ENCODE data around the gene ATP8B4. TPM values are rescaled to one million over a fixed set of nuclear protein-coding genes. Genes with fewer than 3 reads are reported as not detected.

The ATP8B4 gene
- total RNA-seq, 1 experiment from 2014 or later = 0.36 TPM

DNA sequence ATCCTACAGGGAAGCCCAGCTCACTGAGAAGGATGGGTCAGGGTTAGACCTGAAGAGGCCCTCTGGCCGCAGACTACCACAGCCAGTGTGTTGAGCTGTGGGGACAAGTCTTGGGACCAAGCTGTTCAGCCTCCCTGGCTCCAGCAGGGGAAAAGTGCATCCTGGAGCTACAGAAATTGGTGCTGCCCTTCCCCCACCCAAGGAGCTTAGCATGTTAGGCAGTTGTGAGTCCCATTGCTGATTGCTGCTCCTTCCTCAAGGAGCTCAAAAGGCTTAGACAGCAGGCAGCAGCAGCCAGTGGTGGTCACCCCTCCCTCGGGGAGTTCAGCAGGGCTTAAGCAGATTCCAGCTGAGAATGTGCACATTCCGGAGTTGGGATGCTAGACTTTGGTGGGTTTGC lies 165.6 kb downstream of the ATP8B4 start:
- DNase-seq (ENCODE audit: low read depth) = no peak

DNA sequence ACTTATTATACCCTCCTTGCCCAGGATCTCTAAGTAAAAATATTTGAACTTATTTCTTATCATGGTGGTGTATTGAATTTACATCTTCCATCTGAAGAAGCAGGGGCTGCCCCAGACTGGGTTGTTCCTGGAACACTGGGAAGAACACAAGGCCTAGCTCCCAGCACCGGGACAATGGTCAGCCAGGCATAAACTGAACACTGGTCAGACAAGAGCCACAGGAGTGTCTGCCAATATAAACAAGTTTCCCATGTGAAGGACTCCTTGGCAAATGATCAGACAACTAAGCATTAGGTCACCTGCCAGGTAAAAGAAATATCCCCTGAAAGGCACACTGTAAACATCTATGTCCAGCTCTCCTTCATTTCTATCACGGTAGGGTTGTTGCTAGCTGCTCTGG lies 172.4 kb downstream of the ATP8B4 start:
- DNase-seq (ENCODE audit: low read depth) = no peak

DNA sequence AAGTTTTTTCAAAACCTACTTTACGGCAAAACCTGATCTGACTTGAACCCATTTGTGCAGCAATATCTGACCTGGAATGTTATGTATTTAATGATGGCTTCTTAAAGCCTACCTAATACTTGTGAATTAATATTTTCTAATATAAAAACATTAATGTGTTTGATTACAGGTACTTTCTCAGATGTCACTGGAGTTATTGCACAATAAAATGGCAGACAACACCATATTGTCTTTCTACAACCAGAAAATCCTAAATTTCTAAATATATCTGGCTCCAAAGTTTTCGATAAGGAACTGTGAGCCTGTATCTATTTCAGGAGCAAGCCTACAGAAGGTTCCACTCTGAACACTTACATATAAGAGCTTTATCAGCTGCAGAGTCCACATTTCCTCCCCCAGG lies 184.5 kb downstream of the ATP8B4 start:
- DNase-seq (ENCODE audit: low read depth) = no peak

DNA sequence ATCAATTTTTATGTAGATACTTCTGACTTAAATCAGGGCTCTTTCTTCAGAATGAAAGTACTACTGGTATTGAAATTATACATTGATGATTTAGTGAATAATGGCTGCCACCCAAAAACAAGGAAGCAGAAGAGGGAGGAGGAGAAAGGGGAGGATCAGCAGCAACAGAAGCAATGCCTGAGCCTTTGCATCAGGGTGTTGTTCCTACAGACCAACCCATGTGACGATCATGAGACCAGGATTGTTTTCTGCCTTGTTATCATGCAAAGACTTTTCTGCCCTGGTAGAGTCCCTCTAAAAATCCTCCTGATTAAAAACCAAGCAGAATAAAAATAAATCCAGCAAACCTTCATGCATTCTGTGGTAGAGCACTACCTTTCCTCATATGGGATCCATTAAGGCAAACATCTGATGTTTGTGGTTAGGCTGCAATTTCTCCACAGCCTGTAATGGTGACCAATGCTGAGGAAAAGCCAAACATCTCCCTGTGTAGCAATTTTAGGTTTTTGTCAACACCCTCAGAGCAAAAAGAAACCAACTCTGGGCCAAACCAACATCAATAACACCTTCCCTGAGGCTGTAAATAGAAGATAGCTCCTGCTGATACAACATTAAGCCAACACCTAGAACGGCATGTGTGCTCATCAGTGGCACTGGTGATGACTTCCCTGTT lies 191.7 kb downstream of the ATP8B4 start:
- peak; percentile 84 for DNase-seq (ENCODE audit: low read depth)

DNA sequence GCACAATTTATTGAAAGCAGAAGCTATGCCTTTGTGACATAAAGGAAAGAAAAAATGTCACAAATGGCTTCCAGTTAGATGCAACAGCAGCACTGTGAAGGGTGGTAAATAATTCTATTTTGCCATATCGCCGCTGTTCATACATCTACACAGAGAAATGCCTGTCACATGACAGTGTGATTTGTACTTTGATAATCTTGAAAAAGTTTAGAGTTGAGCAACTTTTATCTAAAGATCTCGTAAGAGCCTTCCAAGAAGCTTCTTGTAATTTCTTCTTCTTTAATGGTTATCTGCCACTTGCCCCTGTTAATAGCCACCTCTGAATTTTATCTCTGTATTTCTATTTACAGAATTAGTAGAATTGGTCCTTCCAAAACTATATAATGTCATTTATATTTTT lies 192.3 kb downstream of the ATP8B4 start:
- DNase-seq (ENCODE audit: low read depth) = no peak

DNA sequence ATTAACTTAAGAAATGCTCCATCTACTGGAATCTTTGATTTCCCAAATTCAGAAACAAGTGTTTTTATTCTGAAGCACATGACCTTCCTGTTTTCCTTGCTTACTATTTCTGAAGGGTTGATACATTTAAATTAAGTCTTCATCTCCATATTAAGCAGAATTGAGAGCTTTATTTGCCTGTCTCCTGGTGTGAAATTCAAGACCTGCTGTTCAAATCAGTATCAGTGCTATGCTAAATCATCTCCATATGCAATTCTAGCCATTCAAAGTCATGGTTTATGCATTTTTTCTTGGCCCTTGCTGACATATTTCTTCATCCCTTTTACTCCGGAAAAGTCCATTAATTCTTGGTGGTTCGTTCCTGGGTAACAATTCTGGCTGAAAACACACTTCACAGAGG lies 195.4 kb downstream of the ATP8B4 start:
- no peak for DNase-seq (ENCODE audit: low read depth)

DNA sequence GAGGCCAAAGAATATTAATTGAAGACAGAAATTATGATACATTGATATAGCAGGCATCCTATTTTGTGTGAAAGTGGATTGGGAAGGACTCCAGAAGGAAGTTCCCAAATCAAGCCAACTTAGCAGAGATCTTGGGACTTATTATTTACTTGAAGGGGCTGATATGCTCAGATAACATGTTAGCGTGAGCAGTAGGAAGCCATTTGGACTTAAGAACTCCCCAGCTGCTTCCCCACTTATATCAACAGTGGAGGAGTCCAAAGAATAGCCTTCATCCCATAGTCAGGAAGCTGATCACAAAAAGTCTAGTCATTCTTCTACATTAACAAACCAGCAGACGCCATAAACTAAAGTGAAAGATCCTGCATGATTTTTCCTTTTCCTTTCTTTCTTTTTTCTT lies 200.0 kb downstream of the ATP8B4 start:
- no peak for DNase-seq (ENCODE audit: low read depth)

DNA sequence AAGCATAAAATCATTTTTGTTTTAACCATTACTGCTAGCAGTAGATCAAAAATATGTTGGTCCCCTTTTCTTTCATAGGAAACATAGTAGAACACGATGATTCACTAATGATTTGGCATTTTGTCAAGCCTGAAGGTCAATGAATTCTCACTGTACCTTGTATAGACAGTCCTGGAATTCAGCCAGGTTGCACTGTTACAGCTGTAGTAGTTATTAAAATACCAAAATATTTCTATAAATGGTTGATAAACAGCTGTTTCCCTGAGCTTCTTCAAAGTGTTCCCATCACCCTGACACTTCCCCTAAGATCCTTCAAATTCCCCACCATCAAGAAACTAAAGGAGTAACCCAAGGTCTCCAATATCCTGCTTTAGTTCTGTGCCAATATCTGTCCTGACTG lies 200.9 kb downstream of the ATP8B4 start:
- DNase-seq (ENCODE audit: low read depth) = peak; percentile 23

DNA sequence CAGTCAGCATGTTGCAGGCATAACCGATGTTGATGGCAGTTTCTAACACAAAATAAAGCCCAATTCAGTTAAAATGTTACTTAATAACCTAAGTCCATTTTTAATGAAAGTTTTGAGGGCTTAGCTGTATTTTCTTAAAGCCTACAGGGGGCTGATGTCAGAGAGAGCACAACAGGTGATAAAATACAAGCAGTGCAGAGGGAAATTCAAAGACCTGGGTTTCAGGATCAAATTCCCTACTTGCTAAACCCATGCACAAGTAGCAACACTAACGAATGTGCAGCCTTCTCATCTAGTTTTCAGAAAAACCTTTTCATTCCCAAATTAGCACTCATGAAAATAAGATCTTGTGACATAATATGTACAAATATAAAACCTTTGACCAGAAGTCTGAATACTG lies 202.0 kb downstream of the ATP8B4 start:
- no peak for DNase-seq (ENCODE audit: low read depth)

DNA sequence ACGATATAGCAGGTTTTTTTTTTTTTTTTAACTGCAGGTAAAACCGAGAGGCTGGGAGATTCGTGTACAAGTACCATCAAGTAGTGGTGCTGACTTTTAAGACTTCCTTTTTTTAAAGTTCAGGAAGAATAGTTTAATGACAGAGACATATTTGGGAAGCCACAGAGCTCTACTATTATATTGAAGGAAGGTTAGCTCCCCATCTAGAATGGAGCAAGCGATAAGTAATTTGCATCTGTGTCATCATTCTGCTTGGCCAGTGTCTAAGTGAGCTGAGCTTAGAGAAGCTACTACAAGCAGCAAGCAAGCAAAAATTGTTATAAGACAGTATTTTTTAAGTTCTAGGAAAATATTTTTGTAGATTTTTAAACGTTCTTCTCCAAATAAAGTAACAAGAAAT lies 203.2 kb downstream of the ATP8B4 start:
- DNase-seq (ENCODE audit: low read depth) = no peak

DNA sequence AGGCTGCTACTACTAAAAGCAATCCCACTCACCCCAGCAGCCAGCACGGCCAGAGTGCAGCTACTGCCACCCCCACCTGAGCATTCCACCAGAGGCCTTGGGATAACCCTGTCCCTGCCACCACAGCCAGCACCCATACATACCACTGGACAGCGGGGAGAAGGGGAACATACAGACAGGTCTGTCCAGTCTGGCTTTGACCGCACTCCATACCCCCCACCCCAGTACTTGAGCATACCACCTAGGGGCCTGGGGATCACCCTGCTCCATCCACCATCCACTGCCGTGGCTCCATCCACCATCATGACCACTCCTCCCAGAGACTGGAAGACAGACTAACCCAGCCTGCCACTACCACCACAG lies 210.1 kb downstream of the ATP8B4 start:
- DNase-seq (ENCODE audit: low read depth) = no peak

DNA sequence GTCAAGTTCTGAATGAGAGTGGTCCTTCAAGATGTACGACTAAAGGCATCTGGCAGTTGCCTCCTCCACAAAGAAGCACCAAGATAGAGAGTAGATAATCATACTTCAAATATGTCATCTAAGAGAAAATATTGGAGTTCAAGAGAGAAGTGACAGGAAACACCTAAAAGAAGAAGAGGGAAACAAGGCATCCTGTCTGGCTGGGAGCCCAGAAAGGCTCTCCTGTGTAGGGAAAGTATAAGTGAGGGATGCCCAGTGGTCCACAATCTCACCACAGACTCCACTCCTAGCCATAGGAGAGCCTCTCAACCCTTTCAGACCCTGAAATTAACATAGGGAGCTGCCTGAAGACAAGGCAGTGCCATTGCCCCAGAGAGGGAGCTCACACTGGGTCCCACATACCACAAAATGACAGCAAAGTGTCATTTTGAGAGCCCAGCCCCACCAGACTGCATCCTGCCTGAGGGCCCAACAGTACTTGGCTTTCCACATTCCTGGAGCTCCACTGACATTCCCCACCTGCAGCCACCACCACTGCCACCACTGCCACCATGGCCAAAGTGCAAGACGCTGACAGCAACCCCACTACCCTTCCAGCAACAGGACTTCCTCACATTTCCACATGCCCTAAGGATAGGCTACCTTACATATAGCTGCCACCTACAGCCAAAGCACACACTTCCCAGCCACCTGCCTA lies 210.6 kb downstream of the ATP8B4 start:
- DNase-seq (ENCODE audit: low read depth) = no peak

DNA sequence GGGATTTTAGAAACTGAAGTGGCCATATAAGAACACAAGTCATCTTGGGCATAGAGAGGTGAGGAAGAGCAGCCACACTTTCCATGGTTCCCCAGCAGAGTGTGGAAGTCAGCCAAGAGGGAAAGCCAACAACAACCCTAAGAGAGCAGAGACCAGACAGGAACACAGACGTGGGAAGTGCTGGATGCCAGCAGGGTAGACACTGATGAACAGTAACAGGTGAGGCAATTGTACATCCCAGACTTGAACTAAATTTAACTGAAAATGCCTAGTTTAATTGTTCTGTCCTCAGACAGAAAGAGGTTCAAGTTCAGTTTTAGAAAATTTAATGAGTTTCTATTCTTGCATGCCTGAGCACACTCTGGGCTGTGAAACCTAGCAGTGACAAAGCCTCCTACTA lies 212.1 kb downstream of the ATP8B4 start:
- DNase-seq (ENCODE audit: low read depth) = peak; percentile 21

DNA sequence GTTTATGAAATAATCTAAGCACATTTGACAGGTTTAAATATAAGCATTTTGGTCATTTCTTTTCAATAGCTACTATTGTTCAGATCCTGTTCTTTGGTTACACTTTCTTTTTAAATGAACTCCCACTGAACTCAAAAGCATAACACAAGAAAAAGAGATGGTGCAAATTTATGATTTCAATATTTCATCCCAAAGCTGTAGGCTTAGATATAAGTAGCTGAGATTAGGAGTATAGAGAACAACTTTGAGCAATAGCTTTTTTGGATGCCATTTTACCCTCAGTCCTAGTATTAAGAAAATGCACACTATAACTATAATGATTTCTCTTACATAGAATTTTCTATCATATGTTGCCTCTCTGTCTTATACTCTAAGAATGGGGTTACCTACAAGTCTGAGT lies 213.8 kb downstream of the ATP8B4 start:
- DNase-seq (ENCODE audit: low read depth) = no peak

DNA sequence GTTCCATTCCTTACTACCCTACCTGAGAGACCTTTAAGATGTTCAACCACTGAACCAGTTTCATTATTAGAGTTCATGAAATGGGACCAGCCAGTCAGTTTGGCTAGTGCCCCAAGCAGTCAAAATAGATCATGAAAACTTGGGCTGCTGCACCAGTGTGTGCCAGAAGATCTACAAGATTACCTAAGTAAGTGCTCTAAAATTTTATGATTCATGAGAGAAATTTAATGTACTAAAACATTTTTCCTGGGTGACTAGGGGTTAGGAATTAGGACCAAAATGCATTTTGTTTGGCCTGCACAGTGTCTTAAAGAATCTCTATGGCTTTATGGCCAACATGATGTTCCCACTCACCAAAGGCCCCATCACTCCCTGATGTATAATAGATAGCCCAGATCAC lies 214.7 kb downstream of the ATP8B4 start:
- DNase-seq (ENCODE audit: low read depth) = no peak

DNA sequence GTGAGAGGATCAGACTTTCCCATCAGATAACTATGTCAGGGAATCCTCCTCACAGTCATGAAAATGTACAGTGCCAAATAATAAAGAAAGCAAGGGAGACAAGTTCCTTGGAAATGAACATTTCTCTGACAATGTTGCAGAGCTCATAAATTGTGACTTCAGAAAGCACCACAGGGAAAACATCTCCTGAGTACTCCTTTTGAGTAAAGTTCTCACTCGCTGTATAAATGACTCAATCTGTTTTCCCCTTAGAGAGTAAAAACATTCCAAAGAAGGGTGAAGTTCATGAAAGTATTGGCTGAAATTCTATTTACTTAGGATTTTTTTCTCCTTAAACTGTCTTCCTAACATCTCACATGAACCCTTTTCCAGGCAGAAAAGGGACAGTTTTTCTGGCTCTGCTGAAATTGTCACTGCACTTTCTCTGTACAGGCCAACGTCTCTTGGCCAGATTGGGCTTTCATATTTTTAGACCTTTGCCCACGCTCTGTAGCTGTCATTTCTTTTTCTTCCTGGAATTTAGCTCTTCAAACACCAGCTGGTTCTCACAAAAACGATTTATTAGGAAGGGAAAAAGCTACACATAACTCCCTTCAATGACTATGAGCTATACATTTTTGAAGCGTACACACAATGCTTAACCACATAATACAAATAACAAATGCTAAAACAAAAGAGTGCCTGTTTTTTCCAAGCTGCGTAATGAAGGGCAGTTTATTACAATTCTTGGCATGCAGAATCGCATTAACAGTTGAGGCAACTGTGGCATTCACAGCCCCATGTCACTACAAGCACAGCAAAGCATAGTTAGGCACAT lies 216.1 kb downstream of the ATP8B4 start:
- DNase-seq (ENCODE audit: low read depth) = peak; percentile 53

DNA sequence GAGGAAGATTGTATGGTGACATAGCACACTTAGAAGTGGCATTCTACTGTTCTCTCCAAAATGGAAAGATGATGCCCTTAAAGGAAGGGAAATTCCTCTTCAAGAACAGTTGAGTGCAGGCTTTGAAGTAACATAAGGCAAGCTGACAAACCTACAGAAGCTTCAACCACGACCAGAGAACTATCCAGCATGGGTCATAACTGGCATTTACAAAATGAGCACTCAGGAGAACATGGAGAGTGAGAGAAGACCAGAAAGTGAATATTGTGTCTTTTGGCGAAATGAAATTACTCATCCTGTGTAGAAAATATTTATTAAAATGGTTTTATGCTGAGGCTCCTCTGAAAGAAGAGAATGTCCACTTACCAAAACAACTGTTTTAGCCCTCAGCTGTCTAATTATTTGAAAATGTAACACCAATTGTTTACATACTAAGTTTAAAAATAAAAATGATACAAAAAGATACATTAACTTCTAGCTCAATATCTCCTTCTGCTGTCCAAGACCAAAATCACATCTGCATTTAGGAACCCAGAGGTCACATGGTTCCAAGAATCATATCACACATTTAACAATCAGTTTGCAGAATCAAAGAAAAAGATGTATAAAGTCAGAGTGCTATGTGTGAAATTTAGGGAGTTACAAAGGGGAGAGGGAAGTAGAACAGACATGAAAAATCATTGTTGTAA lies 216.9 kb downstream of the ATP8B4 start:
- DNase-seq (ENCODE audit: low read depth) = peak; percentile 44

DNA sequence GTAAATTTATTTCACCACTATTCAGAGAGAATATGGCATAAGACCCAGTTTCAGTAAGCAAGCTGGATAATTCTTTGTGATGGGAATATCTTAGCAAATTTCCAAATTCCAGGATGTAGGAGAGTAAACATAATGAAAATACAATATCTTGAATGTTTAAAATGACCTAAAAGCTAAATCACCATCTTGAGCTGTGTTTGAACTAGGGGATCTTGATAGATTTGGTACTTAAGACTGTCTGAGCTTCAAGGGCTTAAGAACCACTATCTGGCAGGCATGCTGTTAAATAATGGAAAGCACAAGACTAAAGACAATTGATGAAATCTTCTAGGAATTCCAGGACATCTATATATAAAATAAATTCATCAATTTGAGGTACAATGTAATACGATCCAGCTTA lies 217.7 kb downstream of the ATP8B4 start:
- DNase-seq (ENCODE audit: low read depth) = no peak

DNA sequence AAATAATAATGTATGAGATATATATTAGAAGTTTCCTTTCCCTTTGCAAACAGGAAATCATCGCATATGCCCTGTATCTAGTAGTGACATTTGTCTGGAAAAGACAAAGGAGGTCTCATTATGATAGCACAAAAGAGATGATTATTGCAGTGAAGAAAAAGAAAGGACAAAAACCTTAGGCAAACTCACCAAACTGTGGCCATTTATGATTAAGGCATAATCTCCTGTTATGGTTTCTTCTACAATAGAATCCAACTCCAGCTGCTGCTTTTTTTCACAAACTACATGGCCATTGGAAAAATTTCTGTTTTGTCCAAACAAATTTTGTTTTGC lies 218.2 kb downstream of the ATP8B4 start:
- DNase-seq (ENCODE audit: low read depth) = no peak

DNA sequence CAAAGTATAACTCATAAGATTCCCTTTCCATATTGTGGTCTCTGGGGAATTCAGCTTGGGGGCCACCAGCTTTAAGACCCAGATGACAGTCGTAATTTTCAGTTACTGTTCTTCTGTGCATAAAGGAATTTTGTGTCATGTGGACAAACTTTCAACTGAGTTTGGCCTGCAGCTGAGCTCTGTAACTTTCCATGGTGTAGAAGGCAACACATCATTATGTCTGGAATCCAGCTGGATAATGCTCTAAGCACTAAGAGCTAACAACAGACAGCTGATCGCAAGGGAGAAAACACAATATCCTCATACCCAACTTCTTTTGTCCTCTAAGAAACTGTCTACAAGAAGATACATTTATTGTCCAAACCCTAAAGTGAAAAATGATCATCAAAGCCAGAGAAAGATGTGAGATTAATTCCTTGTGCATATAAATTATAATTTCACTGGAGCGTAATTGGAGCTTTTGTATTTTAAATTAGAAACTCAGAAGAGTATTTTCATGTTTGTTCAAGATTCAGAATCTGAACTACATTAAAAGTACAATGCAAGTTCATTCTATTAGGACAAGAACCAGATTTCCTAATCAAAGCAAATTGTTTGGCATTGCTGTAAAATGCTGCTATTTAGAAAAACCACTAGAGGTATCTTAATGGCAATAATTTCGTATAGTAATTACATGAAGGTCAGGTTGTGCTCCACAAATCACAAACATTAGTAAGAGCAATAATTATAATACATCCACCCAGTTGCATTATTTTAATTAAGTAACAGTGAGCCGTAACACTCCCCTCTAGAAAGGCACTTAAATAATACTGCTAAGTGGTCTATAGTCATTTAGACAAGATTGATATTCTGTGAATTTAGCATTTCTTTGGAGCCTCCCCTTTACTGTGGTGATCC lies 218.8 kb downstream of the ATP8B4 start:
- peak; percentile 57 for DNase-seq (ENCODE audit: low read depth)

DNA sequence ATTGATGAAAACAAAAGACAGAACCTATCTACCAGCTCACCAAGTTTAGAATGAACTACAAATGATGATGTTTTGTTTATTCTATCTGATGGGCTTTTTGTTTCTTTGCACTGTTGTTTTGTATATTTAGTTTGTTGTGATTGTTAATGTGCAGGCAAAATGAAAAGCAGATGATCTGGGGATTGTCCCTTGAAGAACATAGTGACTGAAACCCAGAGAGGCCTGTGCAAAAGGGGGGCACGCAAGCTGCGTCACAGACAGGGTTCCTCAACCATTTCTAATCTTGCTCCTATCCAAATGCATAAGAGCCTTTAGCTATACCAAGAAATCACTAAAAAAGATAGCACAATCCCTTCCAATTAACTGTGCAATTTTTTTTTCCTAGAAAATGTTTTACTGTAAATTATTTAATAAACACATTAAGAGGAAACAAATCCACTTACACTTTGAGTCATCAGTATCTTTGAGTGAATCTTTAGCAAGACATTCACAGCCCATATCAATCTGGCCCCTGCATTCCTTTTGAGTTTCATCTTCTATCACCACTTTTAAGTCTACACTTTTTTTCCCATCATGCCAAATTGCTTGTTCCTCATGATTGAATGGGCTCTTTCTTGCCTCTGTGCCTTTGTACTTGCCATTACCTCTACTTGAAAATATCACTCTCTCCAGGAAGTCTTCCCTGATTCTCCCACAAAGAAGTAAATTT lies 220.3 kb downstream of the ATP8B4 start:
- DNase-seq (ENCODE audit: low read depth) = no peak
